Activated T-helper 2 cell treated with anti-CD3 and anti-CD28 coated beads, Interferon-gamma antibody, Interleukin-2, Interleukin-4, amounts not matched to agents 10 μg/mL and 5 μg/mL and 100 μg/mL, durations not matched to agents 14 hours and 24 hours and 36 hours (primary cell): ENCODE data around the gene AGPAT3. TPM values are rescaled to one million over a fixed set of nuclear protein-coding genes. Genes with fewer than 3 reads are reported as not detected.

Experiments
- DNase-seq: peaks from one replicate; pipeline ENCODE4 v3.0.0; 2021; ENCODE audit warnings: low spot score
- H3K27ac Mint-ChIP-seq: one replicate; pipeline ENCODE4 v1.8.0; 2021; ENCODE audit warnings: mixed read lengths
- H3K27me3 Mint-ChIP-seq: one replicate; pipeline ENCODE4 v1.8.0; 2021; ENCODE audit warnings: low read depth, mixed read lengths
- H3K36me3 Mint-ChIP-seq: one replicate; pipeline ENCODE4 v1.8.0; 2021; ENCODE audit warnings: low read depth, mixed read lengths
- H3K4me1 Mint-ChIP-seq: one replicate; pipeline ENCODE4 v1.8.0; 2021; ENCODE audit warnings: low read depth, mixed read lengths
- H3K4me3 Mint-ChIP-seq: one replicate; pipeline ENCODE4 v1.8.0; 2021; ENCODE audit warnings: low read depth, mild to moderate bottlenecking, moderate library complexity, mixed read lengths
- H3K9me3 Mint-ChIP-seq: one replicate; pipeline ENCODE4 v1.8.0; 2021; ENCODE audit warnings: mixed read lengths
- intact Hi-C: fragments of 100-400 bp; cut with micrococcal nuclease; formaldehyde crosslinking; loops from one replicate; pipeline ENCODE4 v1.15.1; 2023
- total RNA-seq: library from RNA; stranded (reverse); gene quantifications from 2 replicates; pipeline ENCODE4 v1.2.3, GENCODE V29; 2022

AGPAT3 gene
- total RNA-seq, 1 donor from 2014 or later, result 126 TPM

DNA sequence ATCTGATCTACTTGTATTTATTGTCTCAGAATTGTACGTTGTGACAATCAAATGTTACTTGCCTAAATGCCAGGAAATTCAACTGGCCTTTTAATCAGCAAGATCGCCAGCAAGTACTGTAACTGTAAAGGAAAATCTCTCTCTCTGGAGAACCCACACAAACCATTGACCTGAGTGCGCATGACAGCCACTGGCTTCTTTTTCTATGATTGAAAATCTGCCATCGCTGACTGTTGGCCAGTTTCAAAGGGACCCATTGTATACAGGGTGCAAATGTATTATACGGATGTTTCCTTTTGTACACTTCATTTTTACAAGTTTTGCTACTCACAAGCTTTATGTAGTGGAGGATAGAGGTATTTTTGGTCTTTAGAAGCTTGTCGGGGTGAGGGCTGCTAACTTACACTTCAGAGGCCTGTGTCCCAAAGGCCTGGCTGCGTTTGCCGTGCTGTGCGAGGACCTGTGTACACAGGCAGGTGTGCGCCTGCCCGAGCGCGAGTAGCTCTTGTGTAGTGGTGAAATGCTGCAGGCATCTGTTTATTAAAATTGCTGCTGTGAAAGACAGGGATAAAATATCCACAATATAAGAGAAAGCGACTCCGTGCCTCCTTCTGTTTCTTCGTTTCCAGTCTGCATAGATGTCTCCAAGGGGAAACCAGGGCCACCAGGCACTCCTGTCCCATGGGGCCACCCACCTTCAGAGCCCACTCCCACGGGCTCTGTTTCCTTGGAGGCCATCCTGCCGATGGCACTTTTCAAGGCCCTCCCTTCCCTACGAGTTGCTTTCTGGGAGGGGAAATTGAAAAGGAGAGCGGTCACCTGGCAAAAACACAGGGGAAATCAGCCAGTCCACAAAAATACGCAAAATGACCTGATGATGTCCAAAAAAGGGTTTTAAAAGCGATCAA is 121.8 kb downstream of the AGPAT3 start:
- no peaks in the 10 kb centered on the region for H3K27me3 Mint-ChIP-seq
- H3K27ac Mint-ChIP-seq, result no peak overlapping the region
- intact Hi-C loops, result no loop called here
- H3K9me3 Mint-ChIP-seq, result no peaks in the 10 kb centered on the region
- DNase-seq, result no peak
- H3K4me3 Mint-ChIP-seq, result no peak overlapping the region
- H3K36me3 Mint-ChIP-seq, result peaks cover 18% of the 10 kb centered on the region
- peaks cover 13% of the 10 kb centered on the region for H3K4me1 Mint-ChIP-seq

GRCh38 chr21:43987509-43987908 is 122.5 kb downstream of the AGPAT3 start:
- no peak overlapping the region for H3K27ac Mint-ChIP-seq
- peaks cover 11% of the 10 kb centered on the region for H3K36me3 Mint-ChIP-seq
- DNase-seq, result no peak
- peaks cover 13% of the 10 kb centered on the region for H3K4me1 Mint-ChIP-seq
- H3K4me3 Mint-ChIP-seq, result no peak overlapping the region
- H3K9me3 Mint-ChIP-seq, result no peaks in the 10 kb centered on the region
- no peaks in the 10 kb centered on the region for H3K27me3 Mint-ChIP-seq
- intact Hi-C loops, result no loop called here

DNA sequence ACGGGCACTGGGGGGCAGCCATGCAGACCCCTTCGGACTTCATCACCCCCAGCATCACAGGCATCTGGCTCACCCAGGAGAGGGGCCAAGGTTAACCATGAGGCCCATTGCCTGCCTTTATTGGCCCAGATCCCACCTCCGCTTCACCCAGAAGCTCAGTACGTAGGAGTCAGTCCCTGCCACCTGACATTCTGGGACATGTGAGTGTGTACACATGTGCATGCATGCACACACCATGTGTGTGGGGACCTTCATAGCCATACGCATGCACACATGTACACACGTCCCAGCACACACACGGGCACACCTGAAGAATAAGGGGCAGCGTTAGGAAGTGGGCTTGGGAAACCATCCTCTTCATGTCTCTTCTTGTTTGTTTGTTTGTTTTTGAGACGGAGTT is 123.0 kb downstream of the AGPAT3 start:
- H3K9me3 Mint-ChIP-seq, result no peaks in the 10 kb centered on the region
- intact Hi-C loops, result no loop called here
- DNase-seq, result no peak
- peaks cover 8% of the 10 kb centered on the region for H3K36me3 Mint-ChIP-seq
- H3K4me1 Mint-ChIP-seq, result peaks cover 11% of the 10 kb centered on the region
- no peak overlapping the region for H3K4me3 Mint-ChIP-seq
- H3K27me3 Mint-ChIP-seq, result no peaks in the 10 kb centered on the region
- H3K27ac Mint-ChIP-seq, result no peak overlapping the region

DNA sequence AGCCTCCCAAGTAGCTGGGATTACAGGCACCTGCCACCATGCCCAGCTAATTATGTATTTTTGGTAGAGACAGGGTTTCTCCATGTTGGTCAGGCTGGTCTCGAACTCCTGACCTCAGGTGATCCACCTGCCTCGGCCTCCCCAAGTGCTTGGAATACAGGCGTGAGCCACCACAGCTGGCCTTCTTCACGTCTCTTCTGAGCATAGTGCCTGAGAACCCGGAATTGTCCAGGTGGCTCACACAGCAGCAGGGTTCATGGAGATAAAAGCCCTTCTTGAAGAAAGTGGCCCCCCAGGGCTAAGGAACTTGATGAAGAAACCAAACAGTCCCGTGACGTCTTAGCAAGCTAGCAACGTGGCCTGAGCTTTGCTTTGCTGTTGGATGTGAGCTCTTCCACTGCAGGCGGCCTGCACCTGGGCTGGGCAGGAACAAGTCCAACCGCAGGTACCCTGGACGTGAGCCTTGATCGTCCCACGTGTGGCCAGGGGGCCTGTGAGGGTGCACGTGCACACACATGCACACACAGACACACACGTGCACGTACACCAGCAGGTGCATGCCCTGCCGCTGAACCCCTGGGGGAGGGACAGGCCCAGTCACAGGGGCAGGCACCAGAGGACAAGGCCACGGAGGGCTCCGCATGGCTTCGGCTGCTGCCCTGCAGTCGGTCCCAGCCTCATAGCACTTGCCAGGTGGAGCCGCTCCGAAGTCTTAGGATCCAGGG is 123.6 kb downstream of the AGPAT3 start:
- H3K27me3 Mint-ChIP-seq, result no peaks in the 10 kb centered on the region
- no peak for DNase-seq
- H3K27ac Mint-ChIP-seq, result no peak overlapping the region
- peaks cover 6% of the 10 kb centered on the region for H3K36me3 Mint-ChIP-seq
- no peaks in the 10 kb centered on the region for H3K9me3 Mint-ChIP-seq
- intact Hi-C loops, result no loop called here
- peaks cover 10% of the 10 kb centered on the region for H3K4me1 Mint-ChIP-seq
- no peak overlapping the region for H3K4me3 Mint-ChIP-seq

DNA sequence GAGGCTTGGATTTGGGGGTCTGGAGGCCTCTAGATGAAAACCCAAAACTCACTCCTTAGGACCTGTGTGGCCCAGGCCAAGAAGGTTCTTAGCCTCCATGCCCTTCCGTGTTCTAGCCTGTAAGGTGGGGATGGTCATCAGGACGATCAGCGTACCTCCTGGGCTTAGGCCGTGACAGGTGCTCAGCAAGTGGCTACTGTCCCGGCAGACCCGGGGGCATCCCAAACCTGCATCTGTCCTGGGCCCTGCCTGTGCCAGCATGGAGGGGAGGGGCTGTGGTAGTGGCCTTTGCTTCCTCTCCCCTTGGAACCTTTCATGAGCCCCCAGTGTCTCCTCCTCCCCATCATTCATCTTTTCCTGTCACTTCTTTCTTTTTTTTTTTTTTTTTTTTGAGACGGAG is 124.4 kb downstream of the AGPAT3 start:
- no peaks in the 10 kb centered on the region for H3K36me3 Mint-ChIP-seq
- H3K27me3 Mint-ChIP-seq, result no peaks in the 10 kb centered on the region
- intact Hi-C loops, result no loop called here
- H3K4me1 Mint-ChIP-seq, result peaks cover 10% of the 10 kb centered on the region
- no peak overlapping the region for H3K27ac Mint-ChIP-seq
- no peak overlapping the region for H3K4me3 Mint-ChIP-seq
- no peak for DNase-seq
- no peaks in the 10 kb centered on the region for H3K9me3 Mint-ChIP-seq

- no peak overlapping the region for H3K4me3 Mint-ChIP-seq
- intact Hi-C loops, result no loop called here
- H3K36me3 Mint-ChIP-seq, result no peaks in the 10 kb centered on the region
- DNase-seq, result no peak
- no peaks in the 10 kb centered on the region for H3K27me3 Mint-ChIP-seq
- H3K4me1 Mint-ChIP-seq, result no peaks in the 10 kb centered on the region
- H3K27ac Mint-ChIP-seq, result no peak overlapping the region
- H3K9me3 Mint-ChIP-seq, result no peaks in the 10 kb centered on the region
Observed at GRCh38 chr21:43991447-43991991, 126.5 kb downstream of the AGPAT3 start.

DNA sequence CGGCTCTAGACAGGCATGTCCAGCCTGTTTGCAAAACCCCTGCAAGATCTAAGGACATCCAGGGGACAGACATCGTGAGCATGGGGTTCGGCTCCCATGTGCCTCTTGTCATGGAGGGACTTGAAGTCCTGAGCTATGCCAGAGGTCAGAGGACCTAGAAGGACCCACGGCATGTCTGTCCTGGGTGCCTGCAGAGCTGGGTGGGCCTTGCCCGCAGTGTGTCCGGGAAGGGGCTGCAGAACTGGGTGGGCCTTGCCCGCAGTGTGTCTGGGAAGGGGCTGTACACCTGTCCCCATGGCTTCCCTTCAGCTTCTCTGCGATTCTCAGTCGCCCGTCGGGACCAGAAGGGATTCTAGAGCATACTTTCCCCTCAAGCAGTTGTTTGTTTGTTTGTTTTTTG is 127.1 kb downstream of the AGPAT3 start:
- no peak overlapping the region for H3K4me3 Mint-ChIP-seq
- H3K36me3 Mint-ChIP-seq, result no peaks in the 10 kb centered on the region
- intact Hi-C loops, result no loop called here
- H3K9me3 Mint-ChIP-seq, result no peaks in the 10 kb centered on the region
- no peak overlapping the region for H3K27ac Mint-ChIP-seq
- no peaks in the 10 kb centered on the region for H3K4me1 Mint-ChIP-seq
- DNase-seq, result no peak
- peaks cover 3% of the 10 kb centered on the region for H3K27me3 Mint-ChIP-seq

- Mint-ChIP-seq H3K36me3 (no peaks in the 10 kb centered on the region), H3K4me3 (no peak overlapping the region), H3K9me3 (no peaks in the 10 kb centered on the region), H3K27me3 (peaks cover 5% of the 10 kb centered on the region), H3K27ac (no peak overlapping the region), H3K4me1 (no peaks in the 10 kb centered on the region)
- intact Hi-C loops, result no loop called here
- no peak for DNase-seq
Observed at GRCh38 chr21:43993420-43993934, 128.5 kb downstream of the AGPAT3 start.

DNA sequence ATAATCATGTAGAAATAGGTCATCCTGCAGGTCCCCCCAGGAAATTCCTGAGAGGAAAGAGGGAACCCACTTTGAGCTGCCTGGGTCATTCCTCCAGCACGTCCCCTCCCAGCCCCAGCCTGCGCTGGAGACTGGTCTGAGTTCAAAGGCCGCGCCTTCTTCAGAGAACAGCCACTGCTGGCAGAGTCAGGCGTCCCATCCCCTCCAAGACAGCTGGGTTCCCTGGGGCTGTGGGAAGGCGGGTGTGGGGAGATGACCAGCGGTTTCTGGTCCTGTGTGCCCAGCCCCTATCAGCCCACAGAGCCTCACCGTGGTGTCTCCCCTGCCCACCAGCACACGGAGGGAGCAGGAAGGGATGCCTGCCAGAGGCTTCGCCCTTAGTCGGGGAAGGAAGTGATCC is 129.1 kb downstream of the AGPAT3 start:
- Mint-ChIP-seq H3K4me1 (no peaks in the 10 kb centered on the region), H3K27ac (no peak overlapping the region)

DNA sequence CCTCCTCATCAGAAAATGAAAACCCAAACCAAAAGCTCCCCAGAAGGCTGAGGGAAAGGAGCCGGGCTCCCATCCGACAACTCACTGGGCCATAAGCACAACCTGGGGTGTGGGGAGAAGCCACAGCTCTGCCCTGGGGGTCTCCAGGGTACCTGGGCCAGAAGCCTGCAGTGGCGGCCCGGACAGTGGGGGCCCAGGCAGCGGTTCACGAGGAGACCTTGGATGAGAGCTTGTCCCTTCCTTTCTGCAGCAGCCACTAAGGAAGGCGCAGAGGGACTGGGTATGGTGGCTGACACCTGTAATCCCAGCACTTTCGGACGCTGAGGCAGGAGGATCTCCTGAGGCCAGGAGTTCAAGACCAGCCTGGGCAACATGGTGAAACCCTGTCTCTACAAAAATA is 129.6 kb downstream of the AGPAT3 start:
- H3K27ac Mint-ChIP-seq, result no peak overlapping the region
- no peaks in the 10 kb centered on the region for H3K4me1 Mint-ChIP-seq
- H3K36me3 Mint-ChIP-seq, result no peaks in the 10 kb centered on the region
- H3K4me3 Mint-ChIP-seq, result no peak overlapping the region
- DNase-seq, result no peak
- intact Hi-C loops, result no loop called here
- peaks cover 8% of the 10 kb centered on the region for H3K27me3 Mint-ChIP-seq
- no peaks in the 10 kb centered on the region for H3K9me3 Mint-ChIP-seq

More for the DNA sequence above, 129.1 kb downstream of the AGPAT3 start:
- DNase-seq, result no peak
- peaks cover 8% of the 10 kb centered on the region for H3K27me3 Mint-ChIP-seq
- no peaks in the 10 kb centered on the region for H3K36me3 Mint-ChIP-seq
- H3K9me3 Mint-ChIP-seq, result no peaks in the 10 kb centered on the region
- intact Hi-C loops, result no loop called here
- no peak overlapping the region for H3K4me3 Mint-ChIP-seq

GRCh38 chr21:43995521-43996105 is 130.6 kb downstream of the AGPAT3 start:
- no peak overlapping the region for H3K4me3 Mint-ChIP-seq
- H3K27ac Mint-ChIP-seq, result no peak overlapping the region
- no peaks in the 10 kb centered on the region for H3K4me1 Mint-ChIP-seq
- no peak for DNase-seq
- no peaks in the 10 kb centered on the region for H3K36me3 Mint-ChIP-seq
- H3K27me3 Mint-ChIP-seq, result peaks cover 8% of the 10 kb centered on the region
- intact Hi-C loops, result no loop called here
- H3K9me3 Mint-ChIP-seq, result no peaks in the 10 kb centered on the region

- no peaks in the 10 kb centered on the region for H3K4me1 Mint-ChIP-seq
- no peaks in the 10 kb centered on the region for H3K9me3 Mint-ChIP-seq
- H3K27ac Mint-ChIP-seq, result no peak overlapping the region
- H3K4me3 Mint-ChIP-seq, result no peak overlapping the region
- intact Hi-C loops, result no loop called here
- no peaks in the 10 kb centered on the region for H3K36me3 Mint-ChIP-seq
- no peak for DNase-seq
- peaks cover 8% of the 10 kb centered on the region for H3K27me3 Mint-ChIP-seq
Observed at GRCh38 chr21:43997766-43998742, 133.0 kb downstream of the AGPAT3 start.
